B cell (primary cell): ENCODE measurements around the gene UPB1.

Experiments used
- CTCF ChIP-seq: fragments of 200-600 bp; IDR thresholded peaks from one replicate; pipeline ENCODE4 v1.8.0; 2022; ENCODE audit warnings: antibody characterized with exemption, mild to moderate bottlenecking
- EZH2 ChIP-seq: IDR thresholded peaks from 2 replicates; pipeline ENCODE4 v1.6.1; 2012; ENCODE audit warnings: borderline replicate concordance, low read depth, mild to moderate bottlenecking, moderate library complexity, low read length; ENCODE audit not compliant: insufficient read depth, poor library complexity, severe bottlenecking

GRCh38 chr22:24518228-24518627, 23.1 kb downstream of the UPB1 start:
- TF ChIP-seq CTCF (no peak), EZH2 (no peak)
